HCT116 (cell line): ENCODE results near the gene RABL6. TPM values are rescaled to one million over a fixed set of nuclear protein-coding genes. Genes with fewer than 3 reads are reported as not detected.
"Not testable (repeated sequence)": the region's sequence is repeated elsewhere in the genome, so short reads cannot be mapped to it uniquely, and the experiment has no call there.

Experiments used
- ATAC-seq: fragments of 200-7000 bp; cut with Tn5 transposase; 2 replicates; pipeline ENCODE4 v1.9.1; 2020; ENCODE audit warnings: mild to moderate bottlenecking, moderate library complexity
- BruUV-seq: library from RNA; stranded (reverse); fragments of 400-500 nt; replicated peaks from 2 replicates; lab custom pipeline; 2021; lab: Mats Ljungman, UMichigan
- CTCF ChIA-PET: fragments of 300-600 bp; sonication (Branson Sonifier 250); formaldehyde crosslinking; loops from one replicate; lab custom pipeline; 2021; ENCODE audit warnings: antibody characterized with exemption; lab: Charles Lee
- POLR2A ChIA-PET: fragments of 300-600, 350-600 bp; sonication (Branson Sonifier 250); formaldehyde crosslinking; loops from one replicate; lab custom pipeline; 2021; ENCODE audit warnings: antibody characterized with exemption; lab: Charles Lee
- RAD21 ChIA-PET, 2 experiments: fragments of 300-600 bp; sonication (Branson Sonifier 250); formaldehyde crosslinking; loops; one replicate each; lab custom pipeline; 2023; ENCODE audit warnings: low total read pairs in 2 of 2; ENCODE audit not compliant: uncharacterized antibody in 2 of 2, unreplicated experiment in 2 of 2, low non-redundant PET in 1 of 2; lab: Charles Lee
- DNase-seq: peaks from one replicate; pipeline ENCODE4 v3.0.0-alpha.2; 2010; ENCODE audit warnings: low read depth, low spot score
- H2AFZ ChIP-seq: fragments of 200-600 bp; shearing (Covaris generic), sonication (generic); 2 replicates; pipeline ENCODE4 v1.6.1; 2017; ENCODE audit warnings: low read depth, mixed run types, mixed read lengths, antibody characterized with exemption, low read length; ENCODE audit not compliant: poor library complexity, severe bottlenecking
- H3K27ac ChIP-seq: 2 replicates; pipeline ENCODE4 v1.5.1; 2012; ENCODE audit warnings: low read depth, low read length
- H3K27me3 ChIP-seq: fragments of 200-600 bp; sonication (generic); 2 replicates; pipeline ENCODE4 v1.6.1; 2016; ENCODE audit warnings: mixed run types, low read length, mixed read lengths; ENCODE audit not compliant: insufficient read depth
- H3K36me3 ChIP-seq, 2 experiments: fragments of 200-500 bp in 1 of 2; fragments of 200-600 bp in 1 of 2; sonication (Bioruptor generic) in 1 of 2; sonication (generic) in 1 of 2; 2 replicates each; pipeline versions ENCODE4 v1.5.1 to v1.6.1; 2014 to 2016; ENCODE audit warnings: low read length in 2 of 2, inconsistent platforms in 1 of 2, mixed read lengths in 1 of 2, mixed run types in 1 of 2; ENCODE audit not compliant: insufficient read depth in 2 of 2, control insufficient read depth in 1 of 2
- H3K4me1 ChIP-seq, 2 experiments: fragments of 200-600 bp in 1 of 2; sonication (generic) in 1 of 2; 2 replicates each; pipeline versions ENCODE4 v1.5.1 to v1.6.1; 2012 to 2017; ENCODE audit warnings: low read length in 2 of 2, inconsistent platforms in 1 of 2, mild to moderate bottlenecking in 1 of 2, mixed read lengths in 1 of 2, mixed run types in 1 of 2, moderate library complexity in 1 of 2; ENCODE audit not compliant: insufficient read depth in 2 of 2, control insufficient read depth in 1 of 2
- H3K4me2 ChIP-seq: fragments of 200-600 bp; sonication (generic); 2 replicates; pipeline ENCODE4 v1.6.1; 2017; ENCODE audit warnings: mixed run types, low read length, mixed read lengths
- H3K4me3 ChIP-seq, 2 experiments: fragments of 200-600 bp in 1 of 2; sonication (generic) in 1 of 2; replicated peaks in 1 of 2; 2 replicates each; pipeline ENCODE4 v1.5.1; 2011 to 2016; ENCODE audit warnings: low read length in 2 of 2, control low read depth in 1 of 2, low read depth in 1 of 2, mild to moderate bottlenecking in 1 of 2, mixed read lengths in 1 of 2, mixed run types in 1 of 2
- H3K79me2 ChIP-seq: fragments of 200-600 bp; sonication (generic); 2 replicates; pipeline ENCODE4 v1.6.1; 2017; ENCODE audit warnings: mild to moderate bottlenecking, mixed run types, low read length, moderate library complexity, mixed read lengths; ENCODE audit not compliant: insufficient read depth
- H3K9ac ChIP-seq: fragments of 200-600 bp; sonication (generic); 2 replicates; pipeline ENCODE4 v1.6.1; 2016; ENCODE audit warnings: low read length, mixed read lengths
- H3K9me2 ChIP-seq: fragments of 200-600 bp; sonication (generic), shearing (Covaris generic); 2 replicates; pipeline ENCODE4 v1.6.1; 2017; ENCODE audit warnings: mixed run types, mild to moderate bottlenecking, moderate library complexity; ENCODE audit not compliant: insufficient read depth
- H3K9me3 ChIP-seq, 2 experiments: fragments of 200-500 bp in 1 of 2; fragments of 200-600 bp in 1 of 2; sonication (Bioruptor generic) in 1 of 2; sonication (generic) in 1 of 2; 2 replicates each; pipeline ENCODE4 v1.6.1; 2014 to 2017; ENCODE audit warnings: low read length in 2 of 2, mixed read lengths in 2 of 2, inconsistent platforms in 1 of 2, low read depth in 1 of 2, mild to moderate bottlenecking in 1 of 2, mixed run types in 1 of 2, moderate library complexity in 1 of 2; ENCODE audit not compliant: control insufficient read depth in 1 of 2, insufficient read depth in 1 of 2
- H4K20me1 ChIP-seq: fragments of 200-600 bp; sonication (generic), shearing (Covaris generic); 2 replicates; pipeline ENCODE4 v1.6.1; 2017; ENCODE audit warnings: mixed run types, mild to moderate bottlenecking, moderate library complexity; ENCODE audit not compliant: insufficient read depth
- CEBPB ChIP-seq: IDR thresholded peaks from 2 replicates; pipeline ENCODE4 v1.6.1; 2012; ENCODE audit warnings: low read depth
- FOSL1 ChIP-seq: IDR thresholded peaks from 2 replicates; pipeline ENCODE4 v1.6.1; 2012; ENCODE audit warnings: low read depth
- SP1 ChIP-seq: IDR thresholded peaks from 2 replicates; pipeline ENCODE4 v1.6.1; 2012; ENCODE audit warnings: low read depth
- ZBTB33 ChIP-seq: IDR thresholded peaks from 2 replicates; pipeline ENCODE4 v1.6.1; 2011; ENCODE audit warnings: mild to moderate bottlenecking, low read length, moderate library complexity; ENCODE audit not compliant: insufficient replicate concordance; ENCODE audit errors: extremely low read depth
- intact Hi-C: fragments of 100-400 bp; cut with micrococcal nuclease; formaldehyde crosslinking; loops from 2 replicates; pipeline ENCODE4 v1.10.0; 2022
- total RNA-seq: library from RNA; stranded (reverse); gene quantifications from one replicate; pipeline ENCODE4 v1.2.1, GENCODE V29; 2021; ENCODE audit not compliant: unreplicated experiment
- TF ChIP-seq, protein P1 (sequence below), 3 experiments: fragments of 200-600 bp in 1 of 3; sonication (generic) in 1 of 3; IDR thresholded peaks in 2 of 3; conservative IDR thresholded peaks in 1 of 3; 2 replicates each; pipeline ENCODE4 v1.5.1; 2012 to 2017; ENCODE audit warnings: low read depth in 2 of 3, low read length in 2 of 3, antibody characterized with exemption in 1 of 3, borderline replicate concordance in 1 of 3, control low read depth in 1 of 3, mild to moderate bottlenecking in 1 of 3, mixed read lengths in 1 of 3, mixed run types in 1 of 3, moderate library complexity in 1 of 3; ENCODE audit not compliant: insufficient read depth in 1 of 3

Gene RABL6
- total RNA-seq, 1 experiment from 2014 or later: 98.6 TPM

- Histone ChIP-seq H3K36me3 (peaks cover 5 to 7% of the 10 kb centered on the region in 2 experiments; a peak in 3 of 4 replicates), H3K9ac (no peak overlapping the region), H3K27me3 (no peaks in the 10 kb centered on the region), H3K9me3 (no peaks in the 10 kb centered on the region; a peak in 2 of 4 replicates), H3K27ac (no peak overlapping the region), H3K4me2 (no peak overlapping the region), H3K79me2 (peaks cover 25% of the 10 kb centered on the region), H3K4me1 (peaks cover 4 to 13% of the 10 kb centered on the region in 2 experiments; a peak in 3 of 4 replicates), H4K20me1 (no peaks in the 10 kb centered on the region), H3K9me2 (no peaks in the 10 kb centered on the region), H3K4me3 (no peak overlapping the region), H2AFZ (no peak overlapping the region)
- ChIA-PET CTCF (no interaction called here), RAD21 (no interaction called here), POLR2A (no interaction called here)
- TF ChIP-seq FOSL1: no peak
- TF ChIP-seq SP1: no peak
- no peak for TF ChIP-seq ZBTB33
- TF ChIP-seq, protein P1, sequence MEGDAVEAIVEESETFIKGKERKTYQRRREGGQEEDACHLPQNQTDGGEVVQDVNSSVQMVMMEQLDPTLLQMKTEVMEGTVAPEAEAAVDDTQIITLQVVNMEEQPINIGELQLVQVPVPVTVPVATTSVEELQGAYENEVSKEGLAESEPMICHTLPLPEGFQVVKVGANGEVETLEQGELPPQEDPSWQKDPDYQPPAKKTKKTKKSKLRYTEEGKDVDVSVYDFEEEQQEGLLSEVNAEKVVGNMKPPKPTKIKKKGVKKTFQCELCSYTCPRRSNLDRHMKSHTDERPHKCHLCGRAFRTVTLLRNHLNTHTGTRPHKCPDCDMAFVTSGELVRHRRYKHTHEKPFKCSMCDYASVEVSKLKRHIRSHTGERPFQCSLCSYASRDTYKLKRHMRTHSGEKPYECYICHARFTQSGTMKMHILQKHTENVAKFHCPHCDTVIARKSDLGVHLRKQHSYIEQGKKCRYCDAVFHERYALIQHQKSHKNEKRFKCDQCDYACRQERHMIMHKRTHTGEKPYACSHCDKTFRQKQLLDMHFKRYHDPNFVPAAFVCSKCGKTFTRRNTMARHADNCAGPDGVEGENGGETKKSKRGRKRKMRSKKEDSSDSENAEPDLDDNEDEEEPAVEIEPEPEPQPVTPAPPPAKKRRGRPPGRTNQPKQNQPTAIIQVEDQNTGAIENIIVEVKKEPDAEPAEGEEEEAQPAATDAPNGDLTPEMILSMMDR (IDR thresholded peaks at IDR 0.05 in 2 of 3, conservative IDR thresholded peaks at IDR 0.05 in 1 of 3; ENCODE audit: borderline replicate concordance in 1 of 3, insufficient read depth in 1 of 3, low read depth in 2 of 3, low read length in 2 of 3): no peak
- no peak for TF ChIP-seq CEBPB
- no TSS peak for BruUV-seq
- DNase-seq (no peak), ATAC-seq (no peak)
- intact Hi-C loops: no loop called here
Measured at GRCh38 chr9:136868644-136869043, 60.9 kb downstream of the RABL6 start.

GRCh38 chr9:136869611-136870010, 61.9 kb downstream of the RABL6 start:
- H3K9ac ChIP-seq, H3K4me2 ChIP-seq, H3K27ac ChIP-seq, H4K20me1 ChIP-seq, H3K36me3 ChIP-seq, H3K9me2 ChIP-seq, DNase-seq, H3K27me3 ChIP-seq, intact Hi-C loops, H3K4me3 ChIP-seq, H2AFZ ChIP-seq, ATAC-seq, RAD21 ChIA-PET, H3K9me3 ChIP-seq, POLR2A ChIA-PET, BruUV-seq, CTCF ChIA-PET: not testable (repeated sequence)
- Histone ChIP-seq H3K4me1 (peaks cover 4 to 13% of the 10 kb centered on the region in 2 experiments; a peak in 3 of 4 replicates), H3K79me2 (peaks cover 15% of the 10 kb centered on the region)
